ENCODE results near the gene AFM. TPM values are rescaled to one million over a fixed set of nuclear protein-coding genes. Genes with fewer than 3 reads are reported as not detected.

The AFM gene
- total RNA-seq, 1 donor from 2014 or later = not detected

GRCh38 chr4:73456177-73457022, 25.1 kb upstream of the AFM start:
- FAIRE-seq = no peak
- Histone ChIP-seq H3K36me3 (ENCODE audit: control insufficient read depth, insufficient read depth, low read length) (no peaks in the 10 kb centered on the region), H3K4me3 (ENCODE audit: low read depth, low read length) (no peak overlapping the region), H3K27me3 (ENCODE audit: control insufficient read depth, insufficient read depth, low read length) (no peaks in the 10 kb centered on the region)
- no peak for DNase-seq (ENCODE audit: low read depth)
- TF ChIP-seq CTCF (IDR thresholded peaks at IDR 0.05; ENCODE audit: insufficient read depth, low read length, severe bottlenecking) = no peak

- FAIRE-seq (no peak), DNase-seq (ENCODE audit: low read depth) (no peak)
- Histone ChIP-seq H3K36me3 (ENCODE audit: control insufficient read depth, insufficient read depth, low read length) (no peaks in the 10 kb centered on the region), H3K4me3 (ENCODE audit: low read depth, low read length) (no peak overlapping the region), H3K27me3 (ENCODE audit: control insufficient read depth, insufficient read depth, low read length) (no peaks in the 10 kb centered on the region)
- no peak for TF ChIP-seq CTCF (IDR thresholded peaks at IDR 0.05; ENCODE audit: insufficient read depth, low read length, severe bottlenecking)
Observed at GRCh38 chr4:73458184-73459047, 23.1 kb upstream of the AFM start.

GRCh38 chr4:73459048-73459421, 22.5 kb upstream of the AFM start:
- DNase-seq (ENCODE audit: low read depth) = no peak
- no peaks in the 10 kb centered on the region for H3K36me3 ChIP-seq (ENCODE audit: control insufficient read depth, insufficient read depth, low read length)
- no peaks in the 10 kb centered on the region for H3K27me3 ChIP-seq (ENCODE audit: control insufficient read depth, insufficient read depth, low read length)
- H3K4me3 ChIP-seq (ENCODE audit: low read depth, low read length) = no peak overlapping the region
- no peak for FAIRE-seq
- TF ChIP-seq CTCF (IDR thresholded peaks at IDR 0.05; ENCODE audit: insufficient read depth, low read length, severe bottlenecking) = no peak

- Histone ChIP-seq H3K27me3 (ENCODE audit: control insufficient read depth, insufficient read depth, low read length) (no peaks in the 10 kb centered on the region), H3K4me3 (ENCODE audit: low read depth, low read length) (no peak overlapping the region), H3K36me3 (ENCODE audit: control insufficient read depth, insufficient read depth, low read length) (no peaks in the 10 kb centered on the region)
- TF ChIP-seq CTCF (IDR thresholded peaks at IDR 0.05; ENCODE audit: insufficient read depth, low read length, severe bottlenecking) = no peak
- FAIRE-seq (no peak), DNase-seq (ENCODE audit: low read depth) (no peak)
Observed at GRCh38 chr4:73460913-73461522, 20.5 kb upstream of the AFM start.

GRCh38 chr4:73468170-73468569, 13.4 kb upstream of the AFM start:
- no peaks in the 10 kb centered on the region for H3K27me3 ChIP-seq (ENCODE audit: control insufficient read depth, insufficient read depth, low read length)
- H3K4me3 ChIP-seq (ENCODE audit: low read depth, low read length) = no peak overlapping the region
- H3K36me3 ChIP-seq (ENCODE audit: control insufficient read depth, insufficient read depth, low read length) = no peaks in the 10 kb centered on the region
- FAIRE-seq (no peak), DNase-seq (ENCODE audit: low read depth) (no peak)
- no peak for TF ChIP-seq CTCF (IDR thresholded peaks at IDR 0.05; ENCODE audit: insufficient read depth, low read length, severe bottlenecking)
